ENCODE data around the gene EEF2.
"Not testable (repeated sequence)": the region's sequence is repeated elsewhere in the genome, so short reads cannot be mapped to it uniquely, and the experiment has no call there.

The EEF2 gene

GRCh38 chr19:4014541-4015491 lies 29.6 kb upstream of the EEF2 start:
- DNase-seq: no peak

GRCh38 chr19:4013886-4014540 lies 28.8 kb upstream of the EEF2 start:
- DNase-seq: no peak

- DNase-seq: no peak
These were observed 27.8 kb upstream of the EEF2 start for GRCh38 chr19:4012975-4013634.

- DNase-seq: peak; percentile 8
These were observed 27.1 kb upstream of the EEF2 start for GRCh38 chr19:4012092-4012974.

DNA sequence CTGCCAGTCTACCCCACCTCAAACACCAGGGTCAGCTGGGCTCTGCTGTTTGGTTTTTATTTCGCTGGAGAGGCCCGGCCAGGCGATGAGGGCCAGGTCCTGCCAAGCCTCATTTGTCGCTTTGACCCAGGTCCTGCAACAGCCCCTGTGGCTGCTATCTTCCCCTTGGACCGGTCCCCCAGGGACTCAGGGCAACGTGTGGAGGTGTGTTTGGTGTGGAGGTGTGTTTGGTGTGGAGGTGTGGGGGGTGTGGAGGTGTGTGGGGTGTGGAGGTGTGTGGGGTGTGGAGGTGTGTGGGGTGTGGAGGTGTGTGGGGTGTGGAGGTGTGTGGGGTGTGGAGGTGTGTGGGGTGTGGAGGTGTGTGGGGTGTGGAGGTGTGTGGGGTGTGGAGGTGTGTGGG lies 26.2 kb upstream of the EEF2 start:
- DNase-seq: not testable (repeated sequence)

GRCh38 chr19:4010808-4011110 lies 25.5 kb upstream of the EEF2 start:
- DNase-seq: no peak

GRCh38 chr19:4009990-4010807 lies 24.9 kb upstream of the EEF2 start:
- DNase-seq: no peak

GRCh38 chr19:4007836-4008539 lies 22.7 kb upstream of the EEF2 start:
- DNase-seq: no peak

GRCh38 chr19:4007021-4007835 lies 22.0 kb upstream of the EEF2 start, which contains the start of gene PIAS4:
PIAS4 (plus strand) TSS chr19:4007736; CDS start chr19:4007761, 25 bp downstream.
- DNase-seq: peak; percentile 65

- DNase-seq: not testable (repeated sequence)
These were observed 20.2 kb upstream of the EEF2 start for GRCh38 chr19:4005436-4005835.

- not testable (repeated sequence) for DNase-seq
These were observed 15.5 kb upstream of the EEF2 start for GRCh38 chr19:4000798-4001197.

DNA sequence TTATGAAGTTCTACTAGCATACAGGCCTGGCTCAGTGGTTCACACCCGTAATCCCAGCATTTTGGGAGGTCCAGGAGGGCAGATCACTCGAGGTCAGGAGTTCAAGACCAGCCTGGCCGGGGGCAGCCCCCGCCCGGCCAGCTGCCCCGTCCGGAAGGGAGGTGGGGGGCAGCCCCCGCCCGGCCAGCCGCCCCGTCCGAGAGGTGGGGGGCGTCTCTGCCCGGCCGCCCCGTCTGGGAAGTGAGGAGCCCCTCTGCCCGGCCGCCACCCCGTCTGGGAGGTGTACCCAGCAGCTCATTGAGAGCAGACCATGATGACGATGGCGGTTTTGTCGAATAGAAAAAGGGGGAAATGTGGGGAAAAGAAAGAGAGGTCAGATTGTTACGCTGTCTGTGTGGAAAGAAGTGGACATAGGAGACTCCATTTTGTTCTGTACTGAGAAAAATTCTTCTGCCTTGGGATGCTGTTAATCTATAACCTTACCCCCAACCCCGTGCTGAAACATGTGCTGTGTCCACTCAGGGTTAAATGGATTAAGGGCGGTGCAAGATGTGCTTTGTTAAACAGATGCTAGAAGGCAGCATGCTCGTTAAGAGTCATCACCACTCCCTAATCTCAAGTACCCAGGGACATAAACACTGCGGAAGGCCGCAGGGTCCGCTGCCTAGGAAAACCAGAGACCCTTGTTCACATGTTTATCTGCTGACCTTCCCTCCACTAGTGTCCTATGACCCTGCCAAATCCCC lies 13.6 kb upstream of the EEF2 start:
- DNase-seq: not testable (repeated sequence)

DNA sequence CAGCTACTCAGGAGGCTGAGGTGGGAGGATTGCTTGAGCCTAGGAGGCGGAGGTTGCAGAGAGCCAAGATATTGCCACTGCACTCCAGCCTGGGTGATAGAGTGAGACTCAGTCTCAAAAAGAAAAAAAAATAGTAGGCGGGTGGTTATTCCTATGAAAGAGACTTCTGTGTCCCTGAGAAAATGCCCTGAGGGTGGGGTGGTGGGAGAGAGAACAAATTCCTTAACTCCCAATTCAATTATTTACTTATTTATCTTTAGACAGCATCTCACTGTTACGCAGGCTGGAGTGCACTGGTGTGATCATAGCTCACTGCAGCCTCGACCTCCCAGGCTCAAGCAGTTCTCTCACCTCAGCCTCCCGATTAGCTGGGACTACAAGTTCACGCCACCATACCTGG lies 10.3 kb upstream of the EEF2 start:
- no peak for DNase-seq

GRCh38 chr19:3990815-3991117 lies 5.5 kb upstream of the EEF2 start:
- no peak for DNase-seq

- DNase-seq: peak; percentile 37
These were observed 2.5 kb upstream of the EEF2 start for GRCh38 chr19:3987619-3988371.

DNA sequence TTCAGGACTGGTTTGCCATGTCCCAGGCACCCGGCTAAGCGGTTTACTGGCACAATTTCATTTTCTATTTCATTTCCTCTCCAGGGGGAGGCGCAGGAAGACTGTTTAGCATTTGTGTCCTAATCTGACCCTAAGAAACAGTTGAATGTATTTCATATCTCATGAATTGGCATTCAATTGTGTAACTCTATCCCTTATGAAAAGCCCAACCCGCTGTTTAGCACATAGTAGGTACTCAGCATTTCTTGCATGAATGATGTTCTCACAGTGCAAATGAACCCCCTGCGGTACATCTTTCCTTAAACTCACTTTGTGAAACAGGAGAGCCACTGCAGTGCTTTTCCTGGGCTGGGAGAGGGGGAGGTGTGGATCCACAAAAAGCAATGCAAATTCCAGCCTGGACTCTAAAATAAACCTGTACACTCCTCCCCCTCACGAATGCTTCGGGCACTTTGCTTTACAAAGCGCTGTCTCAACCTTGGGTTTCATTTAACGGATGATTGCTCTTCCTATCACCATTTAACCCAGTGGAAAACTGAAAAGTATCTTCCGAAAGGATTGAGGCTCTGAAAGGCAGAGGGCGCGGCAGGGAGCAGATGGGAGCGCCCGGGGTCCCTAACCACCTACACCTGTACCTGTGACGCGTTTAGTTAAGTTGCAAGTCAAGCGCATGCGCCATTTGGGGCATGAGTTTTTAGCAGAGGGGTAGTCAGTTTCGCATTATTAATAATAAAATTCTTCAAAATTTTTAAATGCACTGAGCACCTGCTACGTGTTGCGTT lies 1.2 kb upstream of the EEF2 start:
- peak; percentile 90 for DNase-seq

DNA sequence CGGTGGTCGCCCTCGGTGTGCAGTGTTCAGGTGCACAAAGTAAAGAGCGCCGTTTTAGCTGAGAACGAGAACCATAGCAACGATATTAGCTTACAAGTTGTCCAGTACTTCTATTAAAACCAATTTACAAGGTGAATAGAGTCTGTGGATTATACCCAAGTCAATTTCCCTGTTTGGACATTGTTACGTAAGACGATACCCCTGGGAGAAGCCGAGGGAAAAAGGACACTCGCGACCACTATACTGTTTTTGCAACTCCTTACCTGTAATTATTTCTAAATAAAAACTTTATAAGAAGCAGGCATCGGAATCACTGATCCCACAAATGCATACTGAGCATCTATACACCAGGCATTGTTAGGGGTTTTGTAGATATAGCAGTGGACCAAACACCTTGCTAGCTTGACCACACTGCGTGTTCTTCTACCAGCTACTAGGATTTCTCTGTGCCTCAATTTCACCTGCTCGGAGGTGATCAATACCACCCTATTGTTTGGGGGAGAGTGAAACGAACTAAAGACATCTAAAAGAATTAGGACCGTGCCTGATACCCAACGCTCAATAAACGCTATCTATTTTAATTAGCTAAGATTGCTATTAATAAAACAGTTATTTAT lies 488 bp upstream of the EEF2 start:
- no peak for DNase-seq

GRCh38 chr19:3984584-3984907 lies 717 bp downstream of the EEF2 start:
- no peak for DNase-seq
